DND-41 (cell line): ENCODE measurements around the gene PLSCR1.

Experiments used
- EZH2 ChIP-seq: IDR thresholded peaks from 3 replicates; pipeline ENCODE4 v1.6.1; 2012; ENCODE audit warnings: borderline replicate concordance, low read depth, mild to moderate bottlenecking, moderate library complexity, low read length, inconsistent platforms; ENCODE audit not compliant: severe bottlenecking
- TF ChIP-seq, protein P1 (sequence below): IDR thresholded peaks from 2 replicates; pipeline ENCODE4 v1.5.1; 2012; ENCODE audit warnings: borderline replicate concordance, low read length, moderate library complexity, mild to moderate bottlenecking; ENCODE audit not compliant: poor library complexity, severe bottlenecking; ENCODE audit errors: extremely low read depth

GRCh38 chr3:146524961-146525360 is 19.4 kb downstream of the PLSCR1 start:
- TF ChIP-seq EZH2, result no peak
- TF ChIP-seq, protein P1, sequence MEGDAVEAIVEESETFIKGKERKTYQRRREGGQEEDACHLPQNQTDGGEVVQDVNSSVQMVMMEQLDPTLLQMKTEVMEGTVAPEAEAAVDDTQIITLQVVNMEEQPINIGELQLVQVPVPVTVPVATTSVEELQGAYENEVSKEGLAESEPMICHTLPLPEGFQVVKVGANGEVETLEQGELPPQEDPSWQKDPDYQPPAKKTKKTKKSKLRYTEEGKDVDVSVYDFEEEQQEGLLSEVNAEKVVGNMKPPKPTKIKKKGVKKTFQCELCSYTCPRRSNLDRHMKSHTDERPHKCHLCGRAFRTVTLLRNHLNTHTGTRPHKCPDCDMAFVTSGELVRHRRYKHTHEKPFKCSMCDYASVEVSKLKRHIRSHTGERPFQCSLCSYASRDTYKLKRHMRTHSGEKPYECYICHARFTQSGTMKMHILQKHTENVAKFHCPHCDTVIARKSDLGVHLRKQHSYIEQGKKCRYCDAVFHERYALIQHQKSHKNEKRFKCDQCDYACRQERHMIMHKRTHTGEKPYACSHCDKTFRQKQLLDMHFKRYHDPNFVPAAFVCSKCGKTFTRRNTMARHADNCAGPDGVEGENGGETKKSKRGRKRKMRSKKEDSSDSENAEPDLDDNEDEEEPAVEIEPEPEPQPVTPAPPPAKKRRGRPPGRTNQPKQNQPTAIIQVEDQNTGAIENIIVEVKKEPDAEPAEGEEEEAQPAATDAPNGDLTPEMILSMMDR, result no peak
